Activated T-helper 1 cell treated with anti-CD3 and anti-CD28 coated beads, Interleukin-12 subunit alpha, Interleukin-12 subunit beta, Interleukin-2, Interleukin-4 antibody, amounts not matched to agents 30 ng/mL and 10 ng/mL and 1 ng/mL, durations not matched to agents 14 hours and 24 hours and 36 hours (primary cell): ENCODE results near the gene EME1. TPM values are rescaled to one million over a fixed set of nuclear protein-coding genes. Genes with fewer than 3 reads are reported as not detected.

Source experiments
- DNase-seq: peaks from one replicate; pipeline ENCODE4 v3.0.0; 2021; ENCODE audit warnings: low spot score
- H3K27ac Mint-ChIP-seq: one replicate; pipeline ENCODE4 v1.8.0; 2021; ENCODE audit warnings: mild to moderate bottlenecking, mixed read lengths
- H3K27me3 Mint-ChIP-seq: one replicate; pipeline ENCODE4 v1.8.0; 2022; ENCODE audit warnings: mild to moderate bottlenecking, moderate library complexity, mixed read lengths; ENCODE audit not compliant: insufficient read depth
- H3K36me3 Mint-ChIP-seq: one replicate; pipeline ENCODE4 v1.8.0; 2021; ENCODE audit warnings: low read depth, mixed read lengths
- H3K4me1 Mint-ChIP-seq: one replicate; pipeline ENCODE4 v1.8.0; 2021; ENCODE audit warnings: low read depth, mixed read lengths
- H3K4me3 Mint-ChIP-seq: one replicate; pipeline ENCODE4 v1.8.0; 2021; ENCODE audit warnings: mild to moderate bottlenecking, moderate library complexity, mixed read lengths
- H3K9me3 Mint-ChIP-seq: one replicate; pipeline ENCODE4 v1.8.0; 2021; ENCODE audit warnings: mixed read lengths
- intact Hi-C: fragments of 100-400 bp; cut with micrococcal nuclease; formaldehyde crosslinking; loops from one replicate; pipeline ENCODE4 v1.15.1; 2024
- total RNA-seq: library from RNA; stranded (reverse); gene quantifications from 2 replicates; pipeline ENCODE4 v1.2.3, GENCODE V29; 2022

The EME1 gene
- total RNA-seq, 1 donor from 2014 or later, result 27.7 TPM

- Mint-ChIP-seq H3K27me3 (no peaks in the 10 kb centered on the region), H3K4me1 (peaks cover 33% of the 10 kb centered on the region), H3K27ac (no peak overlapping the region), H3K4me3 (no peak overlapping the region), H3K9me3 (no peaks in the 10 kb centered on the region), H3K36me3 (peaks cover 28% of the 10 kb centered on the region)
- intact Hi-C loops, result no loop called here
- no peak for DNase-seq
These were observed 3.0 kb downstream of the EME1 start for GRCh38 chr17:50375858-50376538.

DNA sequence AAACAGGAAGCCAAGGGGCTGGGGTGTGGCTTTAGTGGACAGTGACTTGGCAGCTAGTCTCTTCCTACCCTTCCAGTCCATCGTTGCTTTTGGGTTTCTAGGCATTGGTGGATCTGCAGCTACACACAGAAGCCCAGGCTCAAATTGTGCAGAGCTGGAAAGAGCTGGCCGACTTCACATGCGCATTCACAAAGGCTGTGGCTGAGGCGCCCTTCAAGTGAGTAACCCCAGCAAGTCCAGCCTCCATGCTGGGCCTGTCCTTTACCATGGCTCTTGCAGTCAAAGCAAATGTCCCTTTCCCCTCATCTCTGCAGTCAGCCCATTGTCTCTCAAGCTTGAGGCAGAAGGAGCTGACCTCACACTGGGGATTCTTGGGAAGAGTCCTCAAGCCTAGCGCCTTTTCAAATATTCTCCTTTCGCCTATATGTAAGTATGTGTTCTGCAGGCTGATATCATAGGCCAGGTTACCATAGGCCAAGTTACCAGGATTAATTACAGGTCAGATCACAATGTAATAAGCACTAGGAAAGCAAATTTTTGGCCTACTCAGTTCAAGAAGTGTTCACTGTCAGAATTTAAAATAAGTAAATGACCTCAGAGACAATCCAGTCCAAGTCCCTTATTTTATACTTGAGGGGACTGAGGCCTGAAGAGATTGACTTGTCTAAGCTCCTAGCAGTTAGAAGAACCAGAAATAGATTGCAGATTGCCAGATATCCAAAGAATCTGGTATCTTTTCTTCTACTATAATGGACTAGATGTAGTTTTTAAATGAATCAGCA lies 6.5 kb downstream of the EME1 start:
- H3K9me3 Mint-ChIP-seq, result no peaks in the 10 kb centered on the region
- peaks cover 6% of the 10 kb centered on the region for H3K4me1 Mint-ChIP-seq
- DNase-seq, result no peak
- H3K27ac Mint-ChIP-seq, result no peak overlapping the region
- no peak overlapping the region for H3K4me3 Mint-ChIP-seq
- peaks cover 37% of the 10 kb centered on the region for H3K36me3 Mint-ChIP-seq
- H3K27me3 Mint-ChIP-seq, result peaks cover 2% of the 10 kb centered on the region
- intact Hi-C loops, result no loop called here

- no peak overlapping the region for H3K27ac Mint-ChIP-seq
- intact Hi-C loops, result no loop called here
- peaks cover 2% of the 10 kb centered on the region for H3K27me3 Mint-ChIP-seq
- peaks cover 46% of the 10 kb centered on the region for H3K36me3 Mint-ChIP-seq
- DNase-seq, result no peak
- no peak overlapping the region for H3K4me3 Mint-ChIP-seq
- H3K4me1 Mint-ChIP-seq, result peaks cover 6% of the 10 kb centered on the region
- H3K9me3 Mint-ChIP-seq, result no peaks in the 10 kb centered on the region
These were observed 7.6 kb downstream of the EME1 start for GRCh38 chr17:50380369-50381259.

GRCh38 chr17:50381260-50381815 lies 8.3 kb downstream of the EME1 start:
- peak overlapping the region; percentile 34 for H3K27ac Mint-ChIP-seq
- DNase-seq, result no peak
- H3K27me3 Mint-ChIP-seq, result peaks cover 2% of the 10 kb centered on the region
- H3K36me3 Mint-ChIP-seq, result peaks cover 48% of the 10 kb centered on the region
- intact Hi-C loops, result no loop called here
- H3K4me1 Mint-ChIP-seq, result peaks cover 6% of the 10 kb centered on the region
- H3K9me3 Mint-ChIP-seq, result no peaks in the 10 kb centered on the region
- H3K4me3 Mint-ChIP-seq, result no peak overlapping the region

- no peak overlapping the region for H3K4me3 Mint-ChIP-seq
- DNase-seq, result no peak
- H3K27me3 Mint-ChIP-seq, result peaks cover 2% of the 10 kb centered on the region
- intact Hi-C loops, result no loop called here
- no peaks in the 10 kb centered on the region for H3K9me3 Mint-ChIP-seq
- no peak overlapping the region for H3K27ac Mint-ChIP-seq
- H3K4me1 Mint-ChIP-seq, result peaks cover 4% of the 10 kb centered on the region
- H3K36me3 Mint-ChIP-seq, result peaks cover 53% of the 10 kb centered on the region
These were observed 8.9 kb downstream of the EME1 start for GRCh38 chr17:50381920-50382319.

DNA sequence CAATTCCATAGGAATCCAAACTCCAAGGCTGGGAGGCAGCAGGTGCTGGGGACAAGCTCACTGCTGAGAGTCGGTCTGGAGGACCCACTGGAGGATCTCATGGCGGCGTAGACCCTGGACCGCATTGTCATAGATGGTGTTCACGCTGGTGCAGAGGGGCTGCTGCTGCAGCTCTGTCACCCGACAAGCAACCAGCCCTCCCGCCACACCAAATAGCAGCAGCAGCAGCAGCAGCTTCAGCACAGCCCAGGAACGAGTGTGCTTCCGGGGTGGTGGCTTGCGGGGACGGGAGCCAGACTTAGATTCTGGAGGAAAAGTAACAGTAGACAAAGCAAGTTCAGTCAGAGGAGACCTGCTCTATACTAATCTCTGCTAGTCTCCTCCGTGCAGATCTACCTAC lies 9.9 kb downstream of the EME1 start:
- H3K27me3 Mint-ChIP-seq, result peaks cover 2% of the 10 kb centered on the region
- peaks cover 60% of the 10 kb centered on the region for H3K36me3 Mint-ChIP-seq
- H3K4me3 Mint-ChIP-seq, result no peak overlapping the region
- no peaks in the 10 kb centered on the region for H3K4me1 Mint-ChIP-seq
- H3K9me3 Mint-ChIP-seq, result no peaks in the 10 kb centered on the region
- no peak for DNase-seq
- H3K27ac Mint-ChIP-seq, result no peak overlapping the region
- intact Hi-C loops, result no loop called here

DNA sequence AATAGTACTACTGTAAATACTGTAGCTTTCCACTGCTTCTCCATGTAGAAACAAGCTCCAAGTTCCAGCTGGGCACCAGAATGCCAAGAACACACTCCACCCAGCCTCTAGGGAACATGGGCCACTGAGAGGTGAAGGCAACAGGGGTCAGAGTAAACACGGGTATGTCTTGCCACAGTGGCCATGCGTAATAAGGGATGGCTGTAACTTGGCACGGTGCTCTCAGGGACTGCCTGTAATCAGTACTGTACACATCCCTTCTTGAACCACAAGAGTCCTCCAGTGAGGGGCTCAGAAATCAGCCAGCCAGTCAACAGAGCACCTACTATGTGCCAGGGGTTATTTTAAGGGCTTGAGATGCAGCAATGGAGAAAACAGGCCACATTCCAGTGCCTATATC lies 13.5 kb downstream of the EME1 start:
- intact Hi-C loops, result no loop called here

GRCh38 chr17:50388728-50389127 lies 15.7 kb downstream of the EME1 start:
- H3K4me3 Mint-ChIP-seq, result no peak overlapping the region
- no peaks in the 10 kb centered on the region for H3K27me3 Mint-ChIP-seq
- intact Hi-C loops, result no loop called here
- no peaks in the 10 kb centered on the region for H3K9me3 Mint-ChIP-seq
- no peak for DNase-seq
- H3K27ac Mint-ChIP-seq, result no peak overlapping the region
- peaks cover 11% of the 10 kb centered on the region for H3K4me1 Mint-ChIP-seq
- H3K36me3 Mint-ChIP-seq, result peaks cover 72% of the 10 kb centered on the region

More for the DNA sequence above, 13.5 kb downstream of the EME1 start:
- no peak overlapping the region for H3K27ac Mint-ChIP-seq
- DNase-seq, result no peak
- no peaks in the 10 kb centered on the region for H3K9me3 Mint-ChIP-seq
- peaks cover 2% of the 10 kb centered on the region for H3K27me3 Mint-ChIP-seq
- H3K4me3 Mint-ChIP-seq, result no peak overlapping the region
- H3K4me1 Mint-ChIP-seq, result peaks cover 2% of the 10 kb centered on the region
- H3K36me3 Mint-ChIP-seq, result peaks cover 74% of the 10 kb centered on the region

DNA sequence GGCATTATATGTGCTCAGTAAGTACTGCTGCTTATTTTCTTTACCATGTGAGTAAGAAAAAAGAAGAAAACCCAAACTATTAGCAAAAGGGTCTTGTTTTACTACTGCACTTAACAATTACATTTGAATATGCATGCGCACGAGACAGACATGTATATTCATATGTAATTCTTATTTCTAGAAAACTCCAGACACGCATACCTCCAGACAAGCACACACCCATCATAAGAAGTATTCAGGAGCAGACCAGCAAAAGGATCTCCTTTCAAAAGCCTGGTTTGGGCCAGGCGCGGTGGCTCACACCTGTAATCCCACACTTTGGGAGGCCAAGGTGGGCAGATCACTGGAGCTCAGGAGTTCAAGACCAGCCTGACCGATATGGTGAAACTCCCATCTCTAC lies 16.5 kb downstream of the EME1 start:
- no peak overlapping the region for H3K4me3 Mint-ChIP-seq
- no peak for DNase-seq
- H3K9me3 Mint-ChIP-seq, result no peaks in the 10 kb centered on the region
- intact Hi-C loops, result no loop called here
- peaks cover 75% of the 10 kb centered on the region for H3K36me3 Mint-ChIP-seq
- no peak overlapping the region for H3K27ac Mint-ChIP-seq
- no peaks in the 10 kb centered on the region for H3K27me3 Mint-ChIP-seq
- H3K4me1 Mint-ChIP-seq, result peaks cover 16% of the 10 kb centered on the region

GRCh38 chr17:50392621-50393020 lies 19.6 kb downstream of the EME1 start:
- Mint-ChIP-seq H3K27me3 (no peaks in the 10 kb centered on the region), H3K4me3 (no peak overlapping the region), H3K9me3 (no peaks in the 10 kb centered on the region), H3K36me3 (peaks cover 65% of the 10 kb centered on the region), H3K4me1 (peaks cover 36% of the 10 kb centered on the region), H3K27ac (no peak overlapping the region)
- no peak for DNase-seq
- intact Hi-C loops, result no loop called here

DNA sequence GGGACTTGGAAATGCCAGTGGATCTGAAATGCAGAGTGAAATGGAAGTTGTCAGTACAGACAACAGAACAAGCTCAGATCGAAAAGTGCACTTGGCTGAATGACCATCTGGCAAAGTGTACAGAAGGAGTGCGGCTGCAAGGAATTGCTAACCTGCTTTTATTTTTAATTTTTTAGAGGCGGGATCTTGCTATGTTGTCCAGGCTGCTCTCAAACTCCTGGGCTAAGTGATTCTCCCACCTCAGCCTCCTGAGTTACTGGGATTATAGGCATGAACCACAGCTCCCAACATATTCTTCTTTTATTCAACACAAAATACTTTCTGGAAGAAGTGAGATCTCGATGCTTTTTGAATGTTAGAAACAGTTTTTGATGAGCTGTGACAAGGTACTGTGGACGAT lies 20.7 kb downstream of the EME1 start:
- no peak for DNase-seq
- intact Hi-C loops, result no loop called here
- Mint-ChIP-seq H3K27me3 (no peaks in the 10 kb centered on the region), H3K36me3 (peaks cover 54% of the 10 kb centered on the region), H3K9me3 (no peaks in the 10 kb centered on the region), H3K4me3 (no peak overlapping the region), H3K27ac (no peak overlapping the region), H3K4me1 (peaks cover 36% of the 10 kb centered on the region)

DNA sequence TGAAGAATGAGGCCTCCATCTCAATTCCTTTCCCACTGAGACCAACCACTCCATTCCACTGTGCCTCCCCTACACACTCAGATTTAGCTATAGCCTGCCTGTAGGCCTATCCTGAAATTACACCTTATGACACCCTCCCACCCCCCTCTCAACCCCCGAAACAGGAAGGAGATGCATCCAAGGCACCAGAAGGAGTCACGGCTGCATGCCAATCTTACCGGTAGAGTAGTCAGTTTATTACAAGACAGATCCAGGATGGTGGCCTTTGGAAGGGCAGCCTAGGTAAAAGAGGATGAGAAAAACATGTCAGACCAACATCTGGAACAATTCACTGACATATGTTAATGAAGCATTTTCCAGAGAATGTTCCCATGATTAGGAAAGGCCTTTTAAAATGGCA lies 21.7 kb downstream of the EME1 start:
- Mint-ChIP-seq H3K4me3 (peak overlapping the region; percentile 99), H3K36me3 (peaks cover 44% of the 10 kb centered on the region), H3K27ac (no peak overlapping the region), H3K9me3 (peaks cover 4% of the 10 kb centered on the region), H3K4me1 (peaks cover 36% of the 10 kb centered on the region), H3K27me3 (no peaks in the 10 kb centered on the region)
- no peak for DNase-seq
- intact Hi-C loops, result loop anchor here (5.0 kb wide), 1 partner anchor 313 kb away; the partner anchor contains the start of gene ANKRD40
